IPS-20b (cell line): ENCODE data around the gene FMN2.
"Not testable (repeated sequence)": the region's sequence is repeated elsewhere in the genome, so short reads cannot be mapped to it uniquely, and the experiment has no call there.

Source experiments
- H3K27ac ChIP-seq: one replicate; pipeline ENCODE4 v1.5.1; 2013; ENCODE audit warnings: low read length
- H3K27me3 ChIP-seq: 2 replicates; pipeline ENCODE4 v1.6.1; 2013; ENCODE audit warnings: mild to moderate bottlenecking, low read length, inconsistent platforms; ENCODE audit not compliant: insufficient read depth
- H3K36me3 ChIP-seq: 2 replicates; pipeline ENCODE4 v1.6.1; 2013; ENCODE audit warnings: low read depth, mild to moderate bottlenecking, inconsistent platforms, low read length, moderate library complexity; ENCODE audit not compliant: insufficient read depth
- H3K4me1 ChIP-seq: 2 replicates; pipeline ENCODE4 v1.6.1; 2013; ENCODE audit warnings: mild to moderate bottlenecking, control low read depth, inconsistent platforms, low read length, moderate library complexity; ENCODE audit not compliant: insufficient read depth
- H3K4me3 ChIP-seq: 2 replicates; pipeline ENCODE4 v1.5.1; 2013; ENCODE audit warnings: mild to moderate bottlenecking, low read length, inconsistent platforms
- H3K9ac ChIP-seq: 2 replicates; pipeline ENCODE4 v1.6.1; 2013; ENCODE audit warnings: low read depth, mild to moderate bottlenecking, inconsistent platforms, low read length, moderate library complexity
- H3K9me3 ChIP-seq: 2 replicates; pipeline ENCODE4 v1.6.1; 2013; ENCODE audit warnings: mild to moderate bottlenecking, low read depth, low read length, inconsistent platforms; ENCODE audit not compliant: insufficient read depth

The FMN2 gene

GRCh38 chr1:240304466-240304865 lies 212.8 kb downstream of the FMN2 start:
- Histone ChIP-seq H3K4me1 (peaks cover 3% of the 10 kb centered on the region; the same call in 1 of the 2 replicates), H3K27ac (no peak overlapping the region), H3K36me3 (no peaks in the 10 kb centered on the region), H3K9me3 (no peaks in the 10 kb centered on the region), H3K4me3 (no peak overlapping the region), H3K9ac (no peak overlapping the region), H3K27me3 (no peaks in the 10 kb centered on the region)

- Histone ChIP-seq H3K9me3 (no peaks in the 10 kb centered on the region), H3K27ac (no peak overlapping the region), H3K9ac (no peak overlapping the region), H3K4me1 (peaks cover 3% of the 10 kb centered on the region; the same call in 1 of the 2 replicates), H3K4me3 (no peak overlapping the region), H3K36me3 (no peaks in the 10 kb centered on the region), H3K27me3 (no peaks in the 10 kb centered on the region)
These were observed 215.0 kb downstream of the FMN2 start for GRCh38 chr1:240306673-240307072.

GRCh38 chr1:240308096-240308495 lies 216.4 kb downstream of the FMN2 start:
- no peak overlapping the region for H3K27ac ChIP-seq
- no peaks in the 10 kb centered on the region for H3K27me3 ChIP-seq
- no peak overlapping the region for H3K9ac ChIP-seq
- peaks cover 3% of the 10 kb centered on the region; the same call in 1 of the 2 replicates for H3K4me1 ChIP-seq
- H3K36me3 ChIP-seq = no peaks in the 10 kb centered on the region
- H3K9me3 ChIP-seq = no peaks in the 10 kb centered on the region
- H3K4me3 ChIP-seq = no peak overlapping the region

GRCh38 chr1:240309769-240310168 lies 218.1 kb downstream of the FMN2 start:
- no peaks in the 10 kb centered on the region for H3K9me3 ChIP-seq
- H3K27ac ChIP-seq = no peak overlapping the region
- no peaks in the 10 kb centered on the region; the same call in 1 of the 2 replicates for H3K4me1 ChIP-seq

GRCh38 chr1:240310226-240310925 lies 218.7 kb downstream of the FMN2 start:
- Histone ChIP-seq H3K4me1 (no peaks in the 10 kb centered on the region; the same call in 1 of the 2 replicates), H3K9me3 (no peaks in the 10 kb centered on the region), H3K4me3 (no peak overlapping the region), H3K9ac (no peak overlapping the region), H3K36me3 (no peaks in the 10 kb centered on the region), H3K27ac (no peak overlapping the region), H3K27me3 (no peaks in the 10 kb centered on the region)

More at GRCh38 chr1:240309769-240310168, 218.1 kb downstream of the FMN2 start:
- Histone ChIP-seq H3K36me3 (no peaks in the 10 kb centered on the region), H3K9ac (no peak overlapping the region), H3K4me3 (no peak overlapping the region), H3K27me3 (no peaks in the 10 kb centered on the region)

- no peak overlapping the region for H3K27ac ChIP-seq
- H3K9me3 ChIP-seq = no peaks in the 10 kb centered on the region
- H3K4me3 ChIP-seq = no peak overlapping the region
- H3K27me3 ChIP-seq = no peaks in the 10 kb centered on the region
- H3K9ac ChIP-seq = no peak overlapping the region
- no peaks in the 10 kb centered on the region; the same call in 1 of the 2 replicates for H3K4me1 ChIP-seq
- H3K36me3 ChIP-seq = no peaks in the 10 kb centered on the region
These were observed 221.2 kb downstream of the FMN2 start for GRCh38 chr1:240312872-240313271.

GRCh38 chr1:240314845-240315801 lies 223.4 kb downstream of the FMN2 start:
- Histone ChIP-seq H3K9me3 (no peaks in the 10 kb centered on the region), H3K27ac (no peak overlapping the region), H3K27me3 (no peaks in the 10 kb centered on the region), H3K4me3 (no peak overlapping the region), H3K9ac (no peak overlapping the region), H3K36me3 (no peaks in the 10 kb centered on the region), H3K4me1 (no peaks in the 10 kb centered on the region; the same call in 1 of the 2 replicates)

- Histone ChIP-seq H3K9me3 (no peaks in the 10 kb centered on the region), H3K9ac (no peak overlapping the region), H3K4me3 (no peak overlapping the region), H3K27me3 (no peaks in the 10 kb centered on the region), H3K4me1 (no peaks in the 10 kb centered on the region), H3K36me3 (no peaks in the 10 kb centered on the region), H3K27ac (no peak overlapping the region)
These were observed 228.3 kb downstream of the FMN2 start for GRCh38 chr1:240319998-240320397.

- Histone ChIP-seq H3K9ac (no peak overlapping the region), H3K4me3 (no peak overlapping the region), H3K36me3 (no peaks in the 10 kb centered on the region), H3K27me3 (no peaks in the 10 kb centered on the region), H3K27ac (no peak overlapping the region), H3K9me3 (no peaks in the 10 kb centered on the region), H3K4me1 (no peaks in the 10 kb centered on the region)
These were observed 229.0 kb downstream of the FMN2 start for GRCh38 chr1:240320659-240321058.

- H3K4me3 ChIP-seq = no peak overlapping the region
- no peak overlapping the region for H3K27ac ChIP-seq
- H3K4me1 ChIP-seq = no peaks in the 10 kb centered on the region
These were observed 231.3 kb downstream of the FMN2 start for GRCh38 chr1:240322943-240323342.

GRCh38 chr1:240328382-240328781 lies 236.7 kb downstream of the FMN2 start:
- H3K9ac ChIP-seq, H3K4me1 ChIP-seq, H3K27ac ChIP-seq, H3K9me3 ChIP-seq, H3K27me3 ChIP-seq, H3K36me3 ChIP-seq, H3K4me3 ChIP-seq: not testable (repeated sequence)

More at GRCh38 chr1:240322943-240323342, 231.3 kb downstream of the FMN2 start:
- Histone ChIP-seq H3K36me3 (no peaks in the 10 kb centered on the region), H3K9me3 (no peaks in the 10 kb centered on the region), H3K27me3 (no peaks in the 10 kb centered on the region), H3K9ac (no peak overlapping the region)
